ENCODE results near the gene GPR65. TPM values are rescaled to one million over a fixed set of nuclear protein-coding genes. Genes with fewer than 3 reads are reported as not detected.

GPR65 gene
- total RNA-seq, 1 donor from 2014 or later, result not detected

- DNase-seq, result no peak
- no peaks in the 10 kb centered on the region for H3K9me3 Mint-ChIP-seq (ENCODE audit: unreplicated experiment)
Observed at GRCh38 chr14:88008039-88008742, 3.3 kb downstream of the GPR65 start.

GRCh38 chr14:88009486-88009885 is 4.6 kb downstream of the GPR65 start:
- no peak overlapping the region for H3K27ac Mint-ChIP-seq (ENCODE audit: unreplicated experiment)

More at GRCh38 chr14:88008039-88008742, 3.3 kb downstream of the GPR65 start:
- Mint-ChIP-seq H3K4me3 (ENCODE audit: unreplicated experiment) (no peak overlapping the region), H3K4me1 (ENCODE audit: low read depth, unreplicated experiment) (no peaks in the 10 kb centered on the region), H3K27me3 (ENCODE audit: unreplicated experiment) (no peaks in the 10 kb centered on the region), H3K36me3 (ENCODE audit: unreplicated experiment) (no peaks in the 10 kb centered on the region), H3K27ac (ENCODE audit: unreplicated experiment) (no peak overlapping the region)
- TF ChIP-seq CTCF (IDR thresholded peaks at IDR 0.05; ENCODE audit: partially characterized antibody, unreplicated experiment), result no peak

GRCh38 chr14:88010331-88010730 is 5.4 kb downstream of the GPR65 start:
- no peaks in the 10 kb centered on the region for H3K27me3 Mint-ChIP-seq (ENCODE audit: unreplicated experiment)
- H3K4me1 Mint-ChIP-seq (ENCODE audit: low read depth, unreplicated experiment), result no peaks in the 10 kb centered on the region
- H3K4me3 Mint-ChIP-seq (ENCODE audit: unreplicated experiment), result no peak overlapping the region
- no peak for TF ChIP-seq CTCF (IDR thresholded peaks at IDR 0.05; ENCODE audit: partially characterized antibody, unreplicated experiment)
- H3K27ac Mint-ChIP-seq (ENCODE audit: unreplicated experiment), result no peak overlapping the region
- H3K36me3 Mint-ChIP-seq (ENCODE audit: unreplicated experiment), result no peaks in the 10 kb centered on the region
- DNase-seq, result no peak
- H3K9me3 Mint-ChIP-seq (ENCODE audit: unreplicated experiment), result no peaks in the 10 kb centered on the region

More at GRCh38 chr14:88009486-88009885, 4.6 kb downstream of the GPR65 start:
- Mint-ChIP-seq H3K27me3 (ENCODE audit: unreplicated experiment) (no peaks in the 10 kb centered on the region), H3K4me1 (ENCODE audit: low read depth, unreplicated experiment) (no peaks in the 10 kb centered on the region), H3K9me3 (ENCODE audit: unreplicated experiment) (no peaks in the 10 kb centered on the region), H3K4me3 (ENCODE audit: unreplicated experiment) (no peak overlapping the region), H3K36me3 (ENCODE audit: unreplicated experiment) (no peaks in the 10 kb centered on the region)
- TF ChIP-seq CTCF (IDR thresholded peaks at IDR 0.05; ENCODE audit: partially characterized antibody, unreplicated experiment), result no peak
- DNase-seq, result no peak

- Mint-ChIP-seq H3K4me1 (ENCODE audit: low read depth, unreplicated experiment) (no peaks in the 10 kb centered on the region), H3K27me3 (ENCODE audit: unreplicated experiment) (no peaks in the 10 kb centered on the region), H3K9me3 (ENCODE audit: unreplicated experiment) (no peaks in the 10 kb centered on the region), H3K27ac (ENCODE audit: unreplicated experiment) (no peak overlapping the region), H3K36me3 (ENCODE audit: unreplicated experiment) (no peaks in the 10 kb centered on the region), H3K4me3 (ENCODE audit: unreplicated experiment) (no peak overlapping the region)
- TF ChIP-seq CTCF (IDR thresholded peaks at IDR 0.05; ENCODE audit: partially characterized antibody, unreplicated experiment), result no peak
- DNase-seq, result no peak
Observed at GRCh38 chr14:88012495-88012894, 7.6 kb downstream of the GPR65 start.

GRCh38 chr14:88013750-88014349 is 8.9 kb downstream of the GPR65 start:
- DNase-seq, result peak; percentile 70
- Mint-ChIP-seq H3K4me1 (ENCODE audit: low read depth, unreplicated experiment) (no peaks in the 10 kb centered on the region), H3K4me3 (ENCODE audit: unreplicated experiment) (no peak overlapping the region), H3K27ac (ENCODE audit: unreplicated experiment) (no peak overlapping the region), H3K36me3 (ENCODE audit: unreplicated experiment) (no peaks in the 10 kb centered on the region), H3K9me3 (ENCODE audit: unreplicated experiment) (no peaks in the 10 kb centered on the region), H3K27me3 (ENCODE audit: unreplicated experiment) (no peaks in the 10 kb centered on the region)
- TF ChIP-seq CTCF (IDR thresholded peaks at IDR 0.05; ENCODE audit: partially characterized antibody, unreplicated experiment), result peak; percentile 86
